ENCODE data around the gene TSPAN8. TPM values are rescaled to one million over a fixed set of nuclear protein-coding genes. Genes with fewer than 3 reads are reported as not detected.
"Not testable (repeated sequence)": the region's sequence is repeated elsewhere in the genome, so short reads cannot be mapped to it uniquely, and the experiment has no call there.

The TSPAN8 gene
- total RNA-seq, 1 donor = 15.5 TPM

GRCh38 chr12:71125515-71125914, 32.3 kb downstream of the TSPAN8 start:
- H3K4me3 ChIP-seq (ENCODE audit: low read depth, low read length) = no peak overlapping the region
- peak; percentile 60 for DNase-seq (ENCODE audit: low read depth)
- TF ChIP-seq CTCF (IDR thresholded peaks at IDR 0.05; ENCODE audit: insufficient read depth, low read length) = no peak

GRCh38 chr12:71124835-71125460, 32.9 kb downstream of the TSPAN8 start:
- no peak for DNase-seq (ENCODE audit: low read depth)
- H3K4me3 ChIP-seq (ENCODE audit: low read depth, low read length) = no peak overlapping the region
- no peak for TF ChIP-seq CTCF (IDR thresholded peaks at IDR 0.05; ENCODE audit: insufficient read depth, low read length)

- not testable (repeated sequence) for DNase-seq (ENCODE audit: low read depth); H3K4me3 ChIP-seq (ENCODE audit: low read depth, low read length)
Observed at GRCh38 chr12:71113148-71113547, 44.7 kb downstream of the TSPAN8 start.

- H3K4me3 ChIP-seq (ENCODE audit: low read depth, low read length) = no peak overlapping the region
- no peak for TF ChIP-seq CTCF (IDR thresholded peaks at IDR 0.05; ENCODE audit: insufficient read depth, low read length)
- no peak for DNase-seq (ENCODE audit: low read depth)
Observed at GRCh38 chr12:71109834-71110233, 48.0 kb downstream of the TSPAN8 start.

- no peak for TF ChIP-seq CTCF (IDR thresholded peaks at IDR 0.05; ENCODE audit: insufficient read depth, low read length)
- H3K4me3 ChIP-seq (ENCODE audit: low read depth, low read length) = no peak overlapping the region
- no peak for DNase-seq (ENCODE audit: low read depth)
Observed at GRCh38 chr12:71108355-71108754, 49.4 kb downstream of the TSPAN8 start.

GRCh38 chr12:71107936-71108335, 49.9 kb downstream of the TSPAN8 start:
- no peak for TF ChIP-seq CTCF (IDR thresholded peaks at IDR 0.05; ENCODE audit: insufficient read depth, low read length)
- peak; percentile 86 for DNase-seq (ENCODE audit: low read depth)
- H3K4me3 ChIP-seq (ENCODE audit: low read depth, low read length) = no peak overlapping the region

GRCh38 chr12:71105956-71106355, 51.8 kb downstream of the TSPAN8 start:
- TF ChIP-seq CTCF (IDR thresholded peaks at IDR 0.05; ENCODE audit: insufficient read depth, low read length) = no peak
- DNase-seq (ENCODE audit: low read depth) = no peak
- no peak overlapping the region for H3K4me3 ChIP-seq (ENCODE audit: low read depth, low read length)

Data from fibroblast of the aortic adventitia (primary cell).